K562 (cell line): Measurements from ENCODE around the gene RHEBL1. TPM values are rescaled to one million over a fixed set of nuclear protein-coding genes. Genes with fewer than 3 reads are reported as not detected.
A peak's percentile ranks its signal among the peaks of the same experiment; 100 is the strongest.

Experiments used
- BMI1 ChIP-seq: fragments of 150-350 bp; IDR thresholded peaks from 2 replicates; pipeline ENCODE4 v1.6.1; 2014; ENCODE audit warnings: low read length
- CREM ChIP-seq: IDR thresholded peaks from 2 replicates; pipeline ENCODE4 v1.6.1; 2014; ENCODE audit warnings: antibody characterized with exemption, low read depth
- FOXJ3 ChIP-seq: sonication (generic); formaldehyde crosslinking; IDR thresholded peaks from 2 replicates; pipeline ENCODE4 v1.4.0; 2020; ENCODE audit warnings: mild to moderate bottlenecking, missing genetic modification reagents
- GATAD2B ChIP-seq: fragments of 450-650 bp; IDR thresholded peaks from 2 replicates; pipeline ENCODE4 v1.6.1; 2017; ENCODE audit warnings: mild to moderate bottlenecking, borderline replicate concordance
- GTF2E2 ChIP-seq: fragments of 200-800 bp; sonication (Bioruptor generic); IDR thresholded peaks from 2 replicates; pipeline ENCODE4 v1.6.1; 2016; ENCODE audit warnings: missing genetic modification characterization, missing compliant biosample characterization
- KLF1 ChIP-seq: fragments of 450-650 bp; IDR thresholded peaks from 2 replicates; pipeline ENCODE4 v1.6.1; 2016; ENCODE audit warnings: missing genetic modification characterization, missing compliant biosample characterization
- LEF1 ChIP-seq: fragments of 450-650 bp; IDR thresholded peaks from 2 replicates; pipeline ENCODE4 v1.6.1; 2016; ENCODE audit warnings: mild to moderate bottlenecking
- MAFF ChIP-seq: IDR thresholded peaks from 2 replicates; pipeline ENCODE4 v1.6.1; 2012; ENCODE audit warnings: low read length, improper control_type of control experiment
- MTF1 ChIP-seq: fragments of 250-450 bp; sonication (Bioruptor Pico); IDR thresholded peaks from 2 replicates; pipeline ENCODE4 v1.9.0; 2021; ENCODE audit warnings: moderate library complexity, mild to moderate bottlenecking, inconsistent platforms, borderline replicate concordance
- RFX1 ChIP-seq: fragments of 450-650 bp; IDR thresholded peaks from 2 replicates; pipeline ENCODE4 v1.6.1; 2016; ENCODE audit warnings: mild to moderate bottlenecking, moderate library complexity
- RUNX1 ChIP-seq: sonication (generic); IDR thresholded peaks from 2 replicates; pipeline ENCODE4 v1.6.1; 2016; ENCODE audit warnings: antibody characterized with exemption, low read depth
- SP2 ChIP-seq: IDR thresholded peaks from 2 replicates; pipeline ENCODE4 v1.6.1; 2011; ENCODE audit warnings: mild to moderate bottlenecking, low read depth, low read length, moderate library complexity; ENCODE audit not compliant: poor library complexity, severe bottlenecking; ENCODE audit errors: extremely low read depth
- TARDBP ChIP-seq: fragments of 450-650 bp; IDR thresholded peaks from 2 replicates; pipeline ENCODE4 v1.6.1; 2016
- THRB ChIP-seq: fragments of 450-650 bp; formaldehyde crosslinking; conservative IDR thresholded peaks from 2 replicates; pipeline ENCODE4 v1.4.0; 2022; ENCODE audit warnings: mild to moderate bottlenecking, missing genetic modification characterization
- TRIM24 ChIP-seq, 2 experiments: fragments of 450-650 bp; IDR thresholded peaks; 2 replicates each; pipeline ENCODE4 v1.6.1; 2016
- XRCC5 ChIP-seq: fragments of 200-400 bp; formaldehyde crosslinking; IDR thresholded peaks from 2 replicates; pipeline ENCODE4 v1.6.1; 2017; ENCODE audit warnings: low read depth, mild to moderate bottlenecking, low read length
- ZFPM2 ChIP-seq: fragments of 250-450 bp; sonication (Bioruptor Pico); IDR thresholded peaks from 2 replicates; pipeline ENCODE4 v1.5.1; 2022; ENCODE audit warnings: mild to moderate bottlenecking
- ZFX ChIP-seq: sonication (generic); formaldehyde crosslinking; IDR thresholded peaks from 2 replicates; pipeline ENCODE4 v1.8.0; 2022; ENCODE audit warnings: mild to moderate bottlenecking, missing genetic modification reagents, moderate library complexity
- ZNF253 ChIP-seq: fragments of 250-450 bp; sonication (Bioruptor Pico); conservative IDR thresholded peaks from 2 replicates; pipeline ENCODE4 v1.6.1; 2021; ENCODE audit warnings: mild to moderate bottlenecking
- polyA plus RNA-seq, 8 experiments: library from polyadenylated mRNA; depleted of rRNA in 4 of 8; stranded (reverse) in 5 of 8; unstranded in 3 of 8; fragments of >200 nt; fragmentation: Nextera tagmentation in 2 of 8; fragmentation: Illumina TruSeq in 1 of 8; extraction: Ambion mirVana in 2 of 8; extraction: Trizol in 1 of 8; gene quantifications; 2 replicates each; pipeline versions ENCODE4 v1.2.1 to v1.2.3, GENCODE V29; 2011 to 2014; ENCODE audit warnings: inconsistent platforms in 1 of 8, missing spikeins in 1 of 8
- total RNA-seq, 7 experiments: library from RNA; depleted of rRNA in 6 of 7; stranded (reverse); fragments of >200 nt in 6 of 7; fragmentation: Illumina TruSeq in 2 of 7; extraction: Trizol in 2 of 7; gene quantifications; 2 replicates each; pipeline versions ENCODE4 v1.2.1 to v1.2.3, GENCODE V29; 2011 to 2021; ENCODE audit warnings: low replicate concordance in 1 of 7
- TF ChIP-seq, protein P1 (sequence below): fragments of 250-450 bp; sonication (Bioruptor Pico); IDR thresholded peaks from 2 replicates; pipeline ENCODE4 v1.4.0; 2020
- TF ChIP-seq, protein P2 (sequence below): sonication (generic); formaldehyde crosslinking; IDR thresholded peaks from 2 replicates; pipeline ENCODE4 v1.8.0; 2022; ENCODE audit warnings: mild to moderate bottlenecking, missing genetic modification reagents, borderline replicate concordance

Gene RHEBL1
- total and polyA plus RNA-seq, 9 of the 15 experiments (the other 6 are each of a cell fraction or from before 2014, with no cell fraction given), result 4.3 to 36.1 (median 8.2) TPM

GRCh38 chr12:49092086-49092815 lies 22.5 kb upstream of the RHEBL1 start (continued):
- TF ChIP-seq BMI1 (no peak), SP2 (no peak), KLF1 (tag) (peak; percentile 53; the same call in 1 of the 2 replicates), GATAD2B (peak; percentile 80; the same call in 1 of the 2 replicates), TARDBP (peak; percentile 80; the same call in 1 of the 2 replicates), LEF1 (peak; percentile 95), ZNF253 (CRISPR knock-in tag) (no peak), RFX1 (no peak), GTF2E2 (tag) (no peak), FOXJ3 (CRISPR knock-in tag) (no peak), MAFF (no peak), TRIM24 (IDR thresholded peaks at IDR 0.05) (peak; percentile 74 to 85), THRB (CRISPR knock-in tag) (no peak), XRCC5 (peak; percentile 95), MTF1 (CRISPR knock-in tag) (no peak), ZFPM2 (CRISPR knock-in tag) (no peak), CREM (peak; percentile 79), ZFX (CRISPR knock-in tag) (peak; percentile 55; the same call in 1 of the 2 replicates), RUNX1 (no peak; the same call in 1 of the 2 replicates)
- TF ChIP-seq, protein P1, sequence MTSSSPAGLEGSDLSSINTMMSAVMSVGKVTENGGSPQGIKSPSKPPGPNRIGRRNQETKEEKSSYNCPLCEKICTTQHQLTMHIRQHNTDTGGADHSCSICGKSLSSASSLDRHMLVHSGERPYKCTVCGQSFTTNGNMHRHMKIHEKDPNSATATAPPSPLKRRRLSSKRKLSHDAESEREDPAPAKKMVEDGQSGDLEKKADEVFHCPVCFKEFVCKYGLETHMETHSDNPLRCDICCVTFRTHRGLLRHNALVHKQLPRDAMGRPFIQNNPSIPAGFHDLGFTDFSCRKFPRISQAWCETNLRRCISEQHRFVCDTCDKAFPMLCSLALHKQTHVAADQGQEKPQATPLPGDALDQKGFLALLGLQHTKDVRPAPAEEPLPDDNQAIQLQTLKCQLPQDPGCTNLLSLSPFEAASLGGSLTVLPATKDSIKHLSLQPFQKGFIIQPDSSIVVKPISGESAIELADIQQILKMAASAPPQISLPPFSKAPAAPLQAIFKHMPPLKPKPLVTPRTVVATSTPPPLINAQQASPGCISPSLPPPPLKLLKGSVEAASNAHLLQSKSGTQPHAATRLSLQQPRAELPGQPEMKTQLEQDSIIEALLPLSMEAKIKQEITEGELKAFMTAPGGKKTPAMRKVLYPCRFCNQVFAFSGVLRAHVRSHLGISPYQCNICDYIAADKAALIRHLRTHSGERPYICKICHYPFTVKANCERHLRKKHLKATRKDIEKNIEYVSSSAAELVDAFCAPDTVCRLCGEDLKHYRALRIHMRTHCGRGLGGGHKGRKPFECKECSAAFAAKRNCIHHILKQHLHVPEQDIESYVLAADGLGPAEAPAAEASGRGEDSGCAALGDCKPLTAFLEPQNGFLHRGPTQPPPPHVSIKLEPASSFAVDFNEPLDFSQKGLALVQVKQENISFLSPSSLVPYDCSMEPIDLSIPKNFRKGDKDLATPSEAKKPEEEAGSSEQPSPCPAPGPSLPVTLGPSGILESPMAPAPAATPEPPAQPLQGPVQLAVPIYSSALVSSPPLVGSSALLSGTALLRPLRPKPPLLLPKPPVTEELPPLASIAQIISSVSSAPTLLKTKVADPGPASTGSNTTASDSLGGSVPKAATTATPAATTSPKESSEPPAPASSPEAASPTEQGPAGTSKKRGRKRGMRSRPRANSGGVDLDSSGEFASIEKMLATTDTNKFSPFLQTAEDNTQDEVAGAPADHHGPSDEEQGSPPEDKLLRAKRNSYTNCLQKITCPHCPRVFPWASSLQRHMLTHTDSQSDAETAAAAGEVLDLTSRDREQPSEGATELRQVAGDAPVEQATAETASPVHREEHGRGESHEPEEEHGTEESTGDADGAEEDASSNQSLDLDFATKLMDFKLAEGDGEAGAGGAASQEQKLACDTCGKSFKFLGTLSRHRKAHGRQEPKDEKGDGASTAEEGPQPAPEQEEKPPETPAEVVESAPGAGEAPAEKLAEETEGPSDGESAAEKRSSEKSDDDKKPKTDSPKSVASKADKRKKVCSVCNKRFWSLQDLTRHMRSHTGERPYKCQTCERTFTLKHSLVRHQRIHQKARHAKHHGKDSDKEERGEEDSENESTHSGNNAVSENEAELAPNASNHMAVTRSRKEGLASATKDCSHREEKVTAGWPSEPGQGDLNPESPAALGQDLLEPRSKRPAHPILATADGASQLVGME (CRISPR knock-in tag), result no peak; the same call in 1 of the 2 replicates
- TF ChIP-seq, protein P2, sequence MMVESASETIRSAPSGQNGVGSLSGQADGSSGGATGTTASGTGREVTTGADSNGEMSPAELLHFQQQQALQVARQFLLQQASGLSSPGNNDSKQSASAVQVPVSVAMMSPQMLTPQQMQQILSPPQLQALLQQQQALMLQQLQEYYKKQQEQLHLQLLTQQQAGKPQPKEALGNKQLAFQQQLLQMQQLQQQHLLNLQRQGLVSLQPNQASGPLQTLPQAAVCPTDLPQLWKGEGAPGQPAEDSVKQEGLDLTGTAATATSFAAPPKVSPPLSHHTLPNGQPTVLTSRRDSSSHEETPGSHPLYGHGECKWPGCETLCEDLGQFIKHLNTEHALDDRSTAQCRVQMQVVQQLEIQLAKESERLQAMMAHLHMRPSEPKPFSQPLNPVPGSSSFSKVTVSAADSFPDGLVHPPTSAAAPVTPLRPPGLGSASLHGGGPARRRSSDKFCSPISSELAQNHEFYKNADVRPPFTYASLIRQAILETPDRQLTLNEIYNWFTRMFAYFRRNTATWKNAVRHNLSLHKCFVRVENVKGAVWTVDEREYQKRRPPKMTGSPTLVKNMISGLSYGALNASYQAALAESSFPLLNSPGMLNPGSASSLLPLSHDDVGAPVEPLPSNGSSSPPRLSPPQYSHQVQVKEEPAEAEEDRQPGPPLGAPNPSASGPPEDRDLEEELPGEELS, result peak; percentile 69; the same call in 1 of the 2 replicates
